Measurements from ENCODE around the gene CCL24.
"Not testable (repeated sequence)": the region's sequence is repeated elsewhere in the genome, so short reads cannot be mapped to it uniquely, and the experiment has no call there.

- TF ChIP-seq, protein P1, sequence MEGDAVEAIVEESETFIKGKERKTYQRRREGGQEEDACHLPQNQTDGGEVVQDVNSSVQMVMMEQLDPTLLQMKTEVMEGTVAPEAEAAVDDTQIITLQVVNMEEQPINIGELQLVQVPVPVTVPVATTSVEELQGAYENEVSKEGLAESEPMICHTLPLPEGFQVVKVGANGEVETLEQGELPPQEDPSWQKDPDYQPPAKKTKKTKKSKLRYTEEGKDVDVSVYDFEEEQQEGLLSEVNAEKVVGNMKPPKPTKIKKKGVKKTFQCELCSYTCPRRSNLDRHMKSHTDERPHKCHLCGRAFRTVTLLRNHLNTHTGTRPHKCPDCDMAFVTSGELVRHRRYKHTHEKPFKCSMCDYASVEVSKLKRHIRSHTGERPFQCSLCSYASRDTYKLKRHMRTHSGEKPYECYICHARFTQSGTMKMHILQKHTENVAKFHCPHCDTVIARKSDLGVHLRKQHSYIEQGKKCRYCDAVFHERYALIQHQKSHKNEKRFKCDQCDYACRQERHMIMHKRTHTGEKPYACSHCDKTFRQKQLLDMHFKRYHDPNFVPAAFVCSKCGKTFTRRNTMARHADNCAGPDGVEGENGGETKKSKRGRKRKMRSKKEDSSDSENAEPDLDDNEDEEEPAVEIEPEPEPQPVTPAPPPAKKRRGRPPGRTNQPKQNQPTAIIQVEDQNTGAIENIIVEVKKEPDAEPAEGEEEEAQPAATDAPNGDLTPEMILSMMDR (IDR thresholded peaks at IDR 0.05): not testable (repeated sequence)
- TF ChIP-seq POLR2AphosphoS5 (IDR thresholded peaks at IDR 0.05): not testable (repeated sequence)
Measured at GRCh38 chr7:75833662-75834061, 20.1 kb upstream of the CCL24 start.
